ENCODE results near the gene ZNF664. TPM values are rescaled to one million over a fixed set of nuclear protein-coding genes. Genes with fewer than 3 reads are reported as not detected.

ZNF664 gene
- total RNA-seq, 4 donors from 2014 or later, result 16.3 to 41.5 (median 25.7) TPM

DNA sequence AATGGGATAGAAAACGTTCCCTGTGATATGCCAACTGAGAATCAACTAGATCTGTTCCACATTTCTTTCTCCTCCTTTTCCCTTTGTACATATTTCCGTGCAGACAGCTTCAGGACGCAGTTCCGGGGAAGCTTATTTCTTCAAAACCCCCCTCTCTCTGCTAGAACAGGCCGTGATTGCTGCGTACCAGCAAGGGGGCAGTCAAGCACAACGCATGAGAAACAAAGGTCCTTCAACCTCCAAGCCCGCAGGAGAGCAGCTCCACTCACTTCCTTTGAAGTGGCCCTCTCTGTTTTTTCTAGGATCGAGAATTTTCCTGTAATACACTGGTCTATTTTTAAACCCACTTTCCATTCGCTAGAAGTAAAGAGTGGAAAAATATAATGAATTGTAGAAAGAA, 80.8 kb downstream of the ZNF664 start:
- 30 to 35% methylated on average over 10 of the region's 10 CpGs for WGBS, 2 donors
- no peak overlapping the region for H3K4me3 ChIP-seq (ENCODE audit: low read depth, poor library complexity, severe bottlenecking)
- intact Hi-C loops (cut with DNase I; ENCODE audit: low total_unique reads), result no loop called here
- TF ChIP-seq, protein P1, sequence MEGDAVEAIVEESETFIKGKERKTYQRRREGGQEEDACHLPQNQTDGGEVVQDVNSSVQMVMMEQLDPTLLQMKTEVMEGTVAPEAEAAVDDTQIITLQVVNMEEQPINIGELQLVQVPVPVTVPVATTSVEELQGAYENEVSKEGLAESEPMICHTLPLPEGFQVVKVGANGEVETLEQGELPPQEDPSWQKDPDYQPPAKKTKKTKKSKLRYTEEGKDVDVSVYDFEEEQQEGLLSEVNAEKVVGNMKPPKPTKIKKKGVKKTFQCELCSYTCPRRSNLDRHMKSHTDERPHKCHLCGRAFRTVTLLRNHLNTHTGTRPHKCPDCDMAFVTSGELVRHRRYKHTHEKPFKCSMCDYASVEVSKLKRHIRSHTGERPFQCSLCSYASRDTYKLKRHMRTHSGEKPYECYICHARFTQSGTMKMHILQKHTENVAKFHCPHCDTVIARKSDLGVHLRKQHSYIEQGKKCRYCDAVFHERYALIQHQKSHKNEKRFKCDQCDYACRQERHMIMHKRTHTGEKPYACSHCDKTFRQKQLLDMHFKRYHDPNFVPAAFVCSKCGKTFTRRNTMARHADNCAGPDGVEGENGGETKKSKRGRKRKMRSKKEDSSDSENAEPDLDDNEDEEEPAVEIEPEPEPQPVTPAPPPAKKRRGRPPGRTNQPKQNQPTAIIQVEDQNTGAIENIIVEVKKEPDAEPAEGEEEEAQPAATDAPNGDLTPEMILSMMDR (IDR thresholded peaks at IDR 0.05), result peak in 1 of 3 donors; percentile 28
- TF ChIP-seq POLR2A (IDR thresholded peaks at IDR 0.05), result no peak
- DNase-seq (ENCODE audit: low spot score in 2 of 2), result no peak

DNA sequence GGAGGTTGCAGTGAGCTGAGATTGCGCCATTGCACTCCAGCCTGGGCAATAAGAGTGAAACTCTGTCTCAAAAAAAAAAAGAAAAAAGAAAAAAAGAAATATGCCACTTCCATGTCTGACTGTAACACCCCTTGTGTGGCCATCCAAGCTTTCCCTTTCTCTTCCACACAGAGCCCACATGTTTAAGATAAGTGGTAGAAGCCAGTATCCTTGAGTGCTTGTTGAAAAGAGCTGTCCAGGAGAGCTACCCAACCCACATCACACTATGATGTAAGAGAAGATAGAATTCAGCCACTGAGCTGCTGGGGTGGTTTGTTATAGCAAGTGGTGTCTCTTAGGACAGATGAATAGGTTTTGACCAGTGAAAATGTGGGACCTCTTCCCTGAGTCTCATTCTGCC, 82.1 kb downstream of the ZNF664 start:
- no peak overlapping the region for H3K4me3 ChIP-seq (ENCODE audit: low read depth, poor library complexity, severe bottlenecking)
- no peak for DNase-seq (ENCODE audit: low spot score in 2 of 2)
- 100% methylated on average over 1 of the region's 1 CpG for WGBS, 2 donors
- intact Hi-C loops (cut with DNase I; ENCODE audit: low total_unique reads), result no loop called here
- TF ChIP-seq, protein P1 (IDR thresholded peaks at IDR 0.05), result no peak
- TF ChIP-seq POLR2A (IDR thresholded peaks at IDR 0.05), result no peak

DNA sequence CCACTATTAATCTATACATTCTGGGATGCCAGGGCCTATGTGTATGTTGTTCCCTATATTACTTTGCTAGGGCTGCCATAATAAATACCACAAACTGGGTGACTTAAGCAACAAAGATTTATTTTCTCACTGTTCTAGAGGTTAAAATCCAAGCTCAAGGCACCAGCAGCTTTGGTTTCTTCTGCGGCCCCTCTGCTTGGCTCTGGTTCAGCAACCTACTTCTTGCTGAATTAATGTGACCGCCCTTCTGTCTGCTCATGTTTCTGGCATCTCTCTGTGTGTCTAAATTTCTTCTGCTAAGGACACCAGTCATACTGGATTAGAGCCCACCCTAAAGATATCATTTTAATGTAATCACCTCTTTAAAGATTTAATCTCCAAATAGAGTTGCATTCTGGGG, 84.7 kb downstream of the ZNF664 start:
- H3K4me3 ChIP-seq (ENCODE audit: low read depth, poor library complexity, severe bottlenecking), result no peak overlapping the region
- 93 to 95% methylated on average over 2 of the region's 2 CpGs for WGBS, 2 donors
- no peak for DNase-seq (ENCODE audit: low spot score in 2 of 2)
- intact Hi-C loops (cut with DNase I; ENCODE audit: low total_unique reads), result no loop called here
- TF ChIP-seq, protein P1 (IDR thresholded peaks at IDR 0.05), result no peak
- TF ChIP-seq POLR2A (IDR thresholded peaks at IDR 0.05), result no peak

DNA sequence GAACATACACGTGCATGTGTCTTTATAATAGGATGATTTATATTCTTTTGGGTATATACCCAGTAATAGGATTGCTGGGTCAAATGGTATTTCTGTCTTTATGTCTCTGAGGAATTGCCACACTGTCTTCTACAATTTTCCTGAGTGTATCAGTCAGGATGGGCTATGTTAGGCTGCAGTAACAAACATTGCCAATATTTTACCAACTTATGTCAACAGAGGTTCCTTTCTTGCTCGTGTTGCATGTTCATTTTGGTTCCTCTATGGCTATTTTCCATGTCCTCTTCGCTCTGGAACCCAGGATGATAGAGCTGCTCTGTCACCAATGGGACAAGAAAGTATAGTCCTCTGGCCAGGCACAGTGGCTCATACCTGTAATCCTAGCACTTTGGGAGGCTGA, 86.7 kb downstream of the ZNF664 start:
- DNase-seq (ENCODE audit: low spot score in 2 of 2), result no peak
- 93 to 95% methylated on average over 3 of the region's 3 CpGs for WGBS, 2 donors
- intact Hi-C loops (cut with DNase I; ENCODE audit: low total_unique reads), result no loop called here
- TF ChIP-seq POLR2A (IDR thresholded peaks at IDR 0.05), result no peak
- TF ChIP-seq, protein P1 (IDR thresholded peaks at IDR 0.05), result no peak
- no peak overlapping the region for H3K4me3 ChIP-seq (ENCODE audit: low read depth, poor library complexity, severe bottlenecking)

Other genes with a start within 250 kb of the ZNF664 start
- gene DNAH10, start 210.9 kb upstream of the ZNF664 start, total RNA-seq, result under 1 TPM in 3 of 4 donors, not detected in 1; 0.02 to 0.27 (median 0.06) TPM
- gene CCDC92, start 384 bp upstream of the ZNF664 start, total RNA-seq, result 10 to 100 TPM in 2 of 4 donors, 1 to 10 TPM in 2; 6.7 to 11.9 (median 10.1) TPM

Measured in lower leg skin (tissue), 4 donors.